ENCODE measurements around the gene SLC8A2.

SLC8A2 gene

GRCh38 chr19:47497821-47498520 lies 26.3 kb upstream of the SLC8A2 start:
- no peak for DNase-seq (ENCODE audit: low read depth)
- H3K4me3 ChIP-seq (ENCODE audit: low read depth, low read length): no peak overlapping the region
- TF ChIP-seq CTCF (IDR thresholded peaks at IDR 0.05; ENCODE audit: control insufficient read depth, extremely low read depth, insufficient read depth): no peak

GRCh38 chr19:47497050-47497766 lies 25.5 kb upstream of the SLC8A2 start:
- no peak for DNase-seq (ENCODE audit: low read depth)
- no peak overlapping the region for H3K4me3 ChIP-seq (ENCODE audit: low read depth, low read length)
- TF ChIP-seq CTCF (IDR thresholded peaks at IDR 0.05; ENCODE audit: control insufficient read depth, extremely low read depth, insufficient read depth): no peak

- no peak overlapping the region for H3K4me3 ChIP-seq (ENCODE audit: low read depth, low read length)
- DNase-seq (ENCODE audit: low read depth): no peak
These were observed 24.0 kb upstream of the SLC8A2 start for GRCh38 chr19:47495478-47496372.

GRCh38 chr19:47494729-47495128 lies 23.0 kb upstream of the SLC8A2 start:
- no peak for TF ChIP-seq CTCF (IDR thresholded peaks at IDR 0.05; ENCODE audit: control insufficient read depth, extremely low read depth, insufficient read depth)
- H3K4me3 ChIP-seq (ENCODE audit: low read depth, low read length): no peak overlapping the region
- DNase-seq (ENCODE audit: low read depth): no peak

More at GRCh38 chr19:47495478-47496372, 24.0 kb upstream of the SLC8A2 start:
- TF ChIP-seq CTCF (IDR thresholded peaks at IDR 0.05; ENCODE audit: control insufficient read depth, extremely low read depth, insufficient read depth): no peak

GRCh38 chr19:47494211-47494547 lies 22.5 kb upstream of the SLC8A2 start:
- no peak for TF ChIP-seq CTCF (IDR thresholded peaks at IDR 0.05; ENCODE audit: control insufficient read depth, extremely low read depth, insufficient read depth)
- DNase-seq (ENCODE audit: low read depth): no peak
- no peak overlapping the region for H3K4me3 ChIP-seq (ENCODE audit: low read depth, low read length)

GRCh38 chr19:47493378-47494210 lies 21.9 kb upstream of the SLC8A2 start:
- TF ChIP-seq CTCF (IDR thresholded peaks at IDR 0.05; ENCODE audit: control insufficient read depth, extremely low read depth, insufficient read depth): no peak
- no peak for DNase-seq (ENCODE audit: low read depth)
- H3K4me3 ChIP-seq (ENCODE audit: low read depth, low read length): no peak overlapping the region
